ENCODE data around the gene ULK3.

The ULK3 gene

DNA sequence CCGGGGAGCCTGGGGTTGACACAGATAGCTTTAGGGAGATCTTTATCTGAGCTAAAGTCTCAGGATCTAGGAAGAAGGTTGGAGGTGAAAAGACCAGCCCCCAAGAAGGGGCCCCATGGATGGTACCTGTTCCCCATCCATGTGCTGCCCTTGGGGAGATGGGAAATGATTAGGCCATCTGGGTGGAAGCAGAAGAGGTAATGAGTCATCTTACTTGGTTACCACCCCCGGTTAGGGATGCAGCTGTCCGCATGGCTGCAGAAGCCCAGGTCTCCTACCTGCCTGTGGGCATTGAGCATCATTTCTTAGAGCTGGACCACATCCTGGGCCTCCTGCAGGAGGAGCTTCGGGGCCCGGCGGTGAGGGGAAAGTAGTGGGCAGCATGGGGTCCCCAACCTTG is 19.6 kb downstream of the ULK3 start:
- no peak for DNase-seq (ENCODE audit: low read depth in 4 of 4, low spot score in 1 of 4)

DNA sequence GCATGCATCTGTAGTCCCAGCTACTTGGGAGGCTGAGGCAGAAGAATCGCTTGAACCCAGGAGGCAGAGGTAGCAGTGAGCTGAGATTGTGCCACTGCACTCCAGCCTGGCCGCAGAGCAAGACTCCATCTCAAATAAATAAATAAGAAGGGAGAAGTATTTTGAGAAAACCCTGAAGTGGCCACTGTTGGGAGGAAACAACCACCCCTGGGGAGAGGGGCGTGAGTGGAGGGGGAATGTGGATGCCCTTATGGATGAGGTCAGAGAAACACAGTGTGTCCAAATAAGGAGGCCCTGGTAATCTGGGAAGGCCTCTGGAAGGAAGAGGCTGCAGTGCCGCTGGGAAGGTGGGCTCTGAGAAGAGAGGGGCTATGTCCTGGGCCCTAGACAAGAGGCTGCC is 20.7 kb downstream of the ULK3 start:
- DNase-seq (ENCODE audit: low read depth in 4 of 4, low spot score in 1 of 4): no peak

GRCh38 chr15:74821790-74822158 is 21.2 kb downstream of the ULK3 start:
- DNase-seq (ENCODE audit: low read depth in 4 of 4, low spot score in 1 of 4): no peak

DNA sequence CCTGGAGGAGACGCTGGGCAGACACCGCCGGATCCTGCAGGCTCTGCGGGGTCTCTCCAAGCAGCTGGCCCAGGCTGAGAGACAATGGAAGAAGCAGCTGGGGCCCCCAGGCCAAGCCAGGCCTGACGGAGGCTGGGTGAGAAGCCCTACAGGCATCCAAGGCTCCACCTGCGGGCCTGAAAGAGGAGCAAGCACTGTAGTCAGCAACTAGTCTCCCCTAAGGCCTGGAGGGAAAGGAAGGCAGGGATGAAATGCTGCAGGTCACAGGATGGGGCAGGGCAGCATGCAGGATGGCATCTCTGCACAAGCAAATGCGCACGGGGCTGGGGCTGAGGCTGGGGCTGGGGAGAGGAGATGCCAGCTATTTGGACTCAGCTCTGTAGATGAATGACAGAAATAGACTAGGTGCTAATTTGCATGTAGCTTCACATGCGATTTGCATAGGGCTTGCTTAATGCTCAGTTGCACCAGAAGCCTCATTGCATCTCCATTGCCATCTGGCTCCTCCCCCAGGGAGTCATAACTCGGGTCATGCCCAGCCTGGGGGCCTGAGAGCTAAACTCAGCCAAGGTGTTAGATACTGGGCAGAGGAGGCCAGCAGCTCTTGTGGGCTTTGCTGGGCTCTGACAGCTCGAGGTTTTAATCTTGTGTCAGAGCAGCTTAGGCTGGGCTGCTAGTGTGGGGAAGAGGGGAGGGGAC is 21.7 kb downstream of the ULK3 start:
- no peak for DNase-seq (ENCODE audit: low read depth in 4 of 4, low spot score in 1 of 4)

DNA sequence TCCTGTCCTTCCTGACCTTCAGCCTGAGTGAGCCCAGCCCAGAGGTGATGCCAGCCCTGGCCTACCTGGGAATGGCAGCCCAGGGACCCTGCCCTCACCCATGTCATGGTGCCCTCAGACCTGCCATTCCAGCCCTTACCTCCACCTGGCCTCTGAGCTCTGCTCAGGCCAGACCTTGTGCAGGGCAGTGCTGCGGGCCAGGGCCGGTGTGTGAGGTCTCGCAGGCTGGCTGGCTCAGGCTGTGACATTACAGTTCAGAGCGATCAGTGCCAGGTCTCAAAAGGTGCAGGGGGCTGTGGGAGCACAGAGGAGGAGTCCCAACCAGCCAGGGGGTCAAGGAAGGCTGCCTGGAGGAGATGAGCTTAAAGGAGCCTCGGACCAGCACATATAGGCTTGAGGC is 22.9 kb downstream of the ULK3 start:
- DNase-seq (ENCODE audit: low read depth in 4 of 4, low spot score in 1 of 4): no peak

- DNase-seq (ENCODE audit: low read depth in 4 of 4, low spot score in 1 of 4): no peak
Observed at GRCh38 chr15:74817370-74817737, 25.6 kb downstream of the ULK3 start.

DNA sequence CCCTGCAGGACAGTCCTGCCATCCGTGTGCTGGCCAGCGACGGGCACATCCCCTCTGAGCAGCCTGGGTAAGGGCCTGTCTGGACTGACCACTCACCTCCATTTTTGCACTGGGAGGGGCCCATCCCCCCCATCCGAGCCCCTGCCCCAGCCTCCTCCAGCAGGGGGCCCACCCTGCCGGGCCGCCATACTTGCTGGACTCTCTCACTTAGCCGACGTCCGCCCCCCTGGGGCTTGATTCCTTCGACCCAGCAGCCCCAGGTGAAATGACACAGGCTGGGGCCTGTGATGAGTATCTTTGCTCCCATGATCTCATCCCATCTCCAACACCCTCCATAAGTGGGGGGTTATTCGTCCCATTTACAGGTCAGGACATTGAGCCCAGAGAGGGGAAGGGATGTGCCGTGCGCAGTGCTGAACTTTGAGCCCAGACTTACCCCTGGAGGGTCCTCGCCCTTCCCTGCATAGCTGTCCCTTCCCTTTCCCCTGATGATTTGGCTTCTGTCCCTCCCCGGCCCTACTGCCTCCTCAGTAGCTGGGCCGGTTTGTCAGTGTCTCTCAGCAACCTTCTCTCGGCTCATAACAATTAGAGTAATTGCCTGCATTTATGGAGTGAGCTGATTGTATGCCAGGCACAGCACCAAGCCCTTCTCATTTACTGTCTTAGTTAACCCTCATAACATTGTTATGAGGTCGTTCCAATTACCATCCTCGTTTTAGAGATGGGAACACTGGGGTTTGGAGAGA is 26.2 kb downstream of the ULK3 start:
- DNase-seq (ENCODE audit: low read depth in 4 of 4, low spot score in 1 of 4): no peak

DNA sequence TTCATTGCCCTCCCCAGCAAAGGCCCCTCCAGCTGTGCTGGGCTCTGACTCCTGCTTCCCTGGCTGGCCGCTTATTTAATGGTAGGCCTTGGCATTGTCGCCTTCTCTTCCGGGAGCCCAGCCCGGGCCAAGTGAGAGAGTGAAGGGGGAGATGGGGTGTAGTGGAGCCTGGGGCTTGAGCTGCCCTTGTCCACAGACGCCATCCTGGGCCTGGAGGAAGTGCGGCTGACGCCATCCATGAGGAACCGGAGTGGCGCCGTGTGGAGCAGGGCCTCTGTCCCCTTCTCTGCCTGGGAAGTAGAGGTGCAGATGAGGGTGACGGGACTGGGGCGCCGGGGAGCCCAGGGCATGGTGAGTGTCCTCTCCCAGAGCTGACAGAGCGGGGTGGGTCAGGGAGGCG is 27.0 kb downstream of the ULK3 start:
- no peak for DNase-seq (ENCODE audit: low read depth in 4 of 4, low spot score in 1 of 4)

GRCh38 chr15:74815121-74815934 is 27.6 kb downstream of the ULK3 start:
- DNase-seq (ENCODE audit: low read depth in 4 of 4, low spot score in 1 of 4): no peak

GRCh38 chr15:74812533-74812932 is 30.4 kb downstream of the ULK3 start, which contains the start of gene LMAN1L:
Gene LMAN1L (plus strand): TSS chr15:74812835. CDS start chr15:74812855, 20 bp downstream.
- DNase-seq (ENCODE audit: low read depth in 4 of 4, low spot score in 1 of 4): no peak

- no peak for DNase-seq (ENCODE audit: low read depth in 4 of 4, low spot score in 1 of 4)
Observed at GRCh38 chr15:74809956-74810355, 33.0 kb downstream of the ULK3 start.

- DNase-seq (ENCODE audit: low read depth in 4 of 4, low spot score in 1 of 4): no peak
Observed at GRCh38 chr15:74809242-74809641, 33.7 kb downstream of the ULK3 start.

DNA sequence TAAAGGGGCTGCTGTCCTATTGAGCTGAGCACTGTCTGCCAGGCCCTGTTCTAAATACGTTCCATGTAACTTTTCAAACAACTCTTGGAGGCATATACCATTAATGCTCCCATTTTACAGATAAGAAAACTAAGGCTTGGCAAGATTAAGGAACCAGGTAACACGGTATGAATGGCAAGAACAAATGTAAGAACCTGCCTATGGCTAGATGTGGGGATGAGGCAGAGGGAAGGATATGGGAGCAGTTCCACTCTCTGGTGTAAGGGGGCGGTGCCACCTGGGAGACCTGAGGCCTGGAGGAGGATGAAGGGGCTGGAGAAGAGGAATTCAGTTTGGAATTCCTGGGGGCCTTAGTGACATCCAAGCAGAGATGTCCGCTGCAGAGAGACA is 34.1 kb downstream of the ULK3 start:
- no peak for DNase-seq (ENCODE audit: low read depth in 4 of 4, low spot score in 1 of 4)

DNA sequence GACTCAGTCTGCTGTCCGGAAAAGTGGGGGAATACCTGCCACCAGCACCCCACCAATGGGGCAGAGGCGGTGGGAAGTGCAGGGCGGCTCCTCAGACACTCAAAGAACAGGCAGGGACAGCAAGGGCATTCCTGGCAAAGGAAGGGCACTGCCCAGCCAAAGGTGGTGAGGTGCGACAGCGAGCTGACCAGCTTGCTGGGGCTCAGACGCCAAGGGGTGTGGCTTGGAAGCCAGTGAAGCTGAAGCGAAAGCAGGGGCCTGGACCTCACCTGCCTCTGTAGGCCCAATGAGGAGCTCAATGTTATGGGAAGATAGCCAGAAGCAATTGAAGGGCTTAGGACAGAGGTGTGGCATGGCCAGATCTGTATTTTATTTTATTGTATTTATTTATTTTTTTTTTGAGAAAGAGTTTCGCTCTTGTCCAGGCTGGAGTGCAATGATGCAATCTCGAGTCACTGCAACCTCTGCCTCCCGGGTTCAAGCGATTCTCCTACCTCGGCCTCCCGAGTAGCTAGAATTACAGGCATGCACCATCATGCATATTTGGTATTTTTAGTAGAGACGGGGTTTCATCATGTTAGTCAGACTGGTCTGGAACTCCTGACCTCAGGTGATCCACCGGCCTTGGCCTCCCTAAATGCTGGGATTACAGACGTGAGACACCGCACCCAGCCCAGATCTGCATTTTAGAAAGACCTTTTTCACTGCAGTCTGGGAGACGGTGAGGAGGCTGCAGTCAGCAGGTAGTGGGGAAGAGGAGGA is 34.7 kb downstream of the ULK3 start:
- DNase-seq (ENCODE audit: low read depth in 4 of 4, low spot score in 1 of 4): no peak

DNA sequence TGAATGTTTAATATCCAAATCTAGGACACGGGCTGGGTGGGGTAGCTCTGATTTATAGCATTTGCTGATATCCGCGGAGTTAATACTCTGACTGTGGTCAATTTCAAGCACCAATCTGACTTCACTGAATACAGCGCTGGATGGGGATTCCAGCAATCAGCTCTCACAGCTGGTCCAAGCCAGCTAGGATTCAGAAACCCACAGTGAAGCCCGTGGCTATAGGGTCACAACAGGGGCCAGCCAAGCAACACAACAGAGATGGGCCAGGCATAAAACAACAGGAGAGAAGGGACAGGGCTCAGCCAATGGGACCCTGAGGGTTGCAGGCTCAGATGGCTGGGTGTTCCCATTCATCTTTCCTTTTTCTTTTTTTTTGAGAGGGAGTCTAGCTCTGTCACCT is 35.7 kb downstream of the ULK3 start:
- no peak for DNase-seq (ENCODE audit: low read depth in 4 of 4, low spot score in 1 of 4)

DNA sequence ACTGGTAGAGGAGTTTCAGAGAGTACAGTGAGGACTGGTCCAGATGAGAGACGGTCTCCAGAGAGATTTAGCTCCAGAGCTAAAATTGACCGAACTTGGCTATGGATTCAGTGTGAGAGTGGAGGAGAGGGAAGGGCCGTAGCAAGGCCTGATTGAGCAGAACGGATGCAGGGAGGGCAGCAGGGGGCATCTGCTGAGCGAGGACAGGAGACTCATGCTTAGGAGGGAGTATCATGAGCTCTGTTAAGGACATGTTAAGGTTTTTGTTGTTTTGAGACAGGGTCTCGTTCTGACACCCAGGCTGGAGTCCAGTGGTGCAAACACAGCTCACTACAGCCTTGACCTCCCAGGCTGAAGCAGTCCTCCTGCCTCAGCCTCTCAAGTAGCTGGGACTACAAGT is 38.0 kb downstream of the ULK3 start:
- no peak for DNase-seq (ENCODE audit: low read depth in 4 of 4, low spot score in 1 of 4)

DNA sequence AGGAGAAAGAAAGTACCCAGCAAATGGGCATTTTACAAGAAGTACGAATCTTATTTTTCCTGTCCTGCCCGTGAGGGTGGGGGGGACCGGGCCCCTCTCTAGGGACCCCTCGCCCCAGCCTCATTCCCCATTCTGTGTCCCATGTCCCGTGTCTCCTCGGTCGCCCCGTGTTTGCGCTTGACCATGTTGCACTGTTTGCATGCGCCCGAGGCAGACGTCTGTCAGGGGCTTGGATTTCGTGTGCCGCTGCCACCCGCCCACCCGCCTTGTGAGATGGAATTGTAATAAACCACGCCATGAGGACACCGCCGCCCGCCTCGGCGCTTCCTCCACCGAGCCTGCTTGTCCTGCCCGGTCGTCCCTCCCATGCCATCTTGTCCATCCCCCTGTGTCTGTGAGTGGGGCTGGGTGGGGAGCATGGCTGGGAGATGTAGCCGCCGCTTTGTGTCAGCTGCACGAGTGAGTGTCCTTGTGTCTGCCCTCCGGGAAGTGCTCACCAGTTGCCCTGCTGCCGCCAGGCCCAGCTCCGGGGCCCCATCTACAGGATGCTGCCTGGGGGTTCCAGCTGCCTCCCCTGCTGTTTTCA is 40.0 kb downstream of the ULK3 start:
- DNase-seq (ENCODE audit: low read depth in 4 of 4, low spot score in 1 of 4): no peak

- no peak for DNase-seq (ENCODE audit: low read depth in 4 of 4, low spot score in 1 of 4)
Observed at GRCh38 chr15:74802290-74802689, 40.7 kb downstream of the ULK3 start.

GRCh38 chr15:74801311-74801997 is 41.5 kb downstream of the ULK3 start:
- DNase-seq (ENCODE audit: low read depth in 4 of 4, low spot score in 1 of 4): no peak

- DNase-seq (ENCODE audit: low read depth in 4 of 4, low spot score in 1 of 4): no peak
Observed at GRCh38 chr15:74800559-74801094, 42.3 kb downstream of the ULK3 start.
